NT2/D1 (cell line): Measurements from ENCODE around the gene TRIM37.

Experiments
- DNase-seq: peaks from one replicate; pipeline ENCODE4 v3.0.0-alpha.2; 2011; ENCODE audit warnings: low read depth, low spot score
- H3K27me3 ChIP-seq: 2 replicates; pipeline ENCODE4 v1.6.0; 2011; ENCODE audit warnings: mild to moderate bottlenecking; ENCODE audit not compliant: insufficient read length, insufficient read depth
- H3K36me3 ChIP-seq: 2 replicates; pipeline ENCODE4 v1.6.1; 2011; ENCODE audit warnings: mild to moderate bottlenecking, low read length, mixed read lengths; ENCODE audit not compliant: insufficient read depth, insufficient read length
- H3K4me1 ChIP-seq: 2 replicates; pipeline ENCODE4 v1.5.1; 2011; ENCODE audit not compliant: insufficient read depth, insufficient read length
- H3K4me3 ChIP-seq: 2 replicates; pipeline ENCODE4 v1.5.1; 2011; ENCODE audit warnings: low read depth; ENCODE audit not compliant: insufficient read length
- H3K9ac ChIP-seq: 2 replicates; pipeline ENCODE4 v1.6.0; 2011; ENCODE audit warnings: low read depth; ENCODE audit not compliant: insufficient read length
- H3K9me3 ChIP-seq: 2 replicates; pipeline ENCODE4 v1.5.1; 2011; ENCODE audit warnings: mild to moderate bottlenecking, low read length; ENCODE audit not compliant: insufficient read depth
- SUZ12 ChIP-seq: IDR thresholded peaks from 2 replicates; pipeline ENCODE4 v1.6.1; 2011; ENCODE audit not compliant: insufficient read length, insufficient read depth; ENCODE audit errors: extremely low read depth
- YY1 ChIP-seq: IDR thresholded peaks from 2 replicates; pipeline ENCODE4 v1.6.1; 2011; ENCODE audit not compliant: insufficient read length, insufficient read depth
- ZNF274 ChIP-seq: IDR thresholded peaks from 2 replicates; pipeline ENCODE4 v1.6.1; 2011; ENCODE audit warnings: mild to moderate bottlenecking, low read depth, low read length

Gene TRIM37

DNA sequence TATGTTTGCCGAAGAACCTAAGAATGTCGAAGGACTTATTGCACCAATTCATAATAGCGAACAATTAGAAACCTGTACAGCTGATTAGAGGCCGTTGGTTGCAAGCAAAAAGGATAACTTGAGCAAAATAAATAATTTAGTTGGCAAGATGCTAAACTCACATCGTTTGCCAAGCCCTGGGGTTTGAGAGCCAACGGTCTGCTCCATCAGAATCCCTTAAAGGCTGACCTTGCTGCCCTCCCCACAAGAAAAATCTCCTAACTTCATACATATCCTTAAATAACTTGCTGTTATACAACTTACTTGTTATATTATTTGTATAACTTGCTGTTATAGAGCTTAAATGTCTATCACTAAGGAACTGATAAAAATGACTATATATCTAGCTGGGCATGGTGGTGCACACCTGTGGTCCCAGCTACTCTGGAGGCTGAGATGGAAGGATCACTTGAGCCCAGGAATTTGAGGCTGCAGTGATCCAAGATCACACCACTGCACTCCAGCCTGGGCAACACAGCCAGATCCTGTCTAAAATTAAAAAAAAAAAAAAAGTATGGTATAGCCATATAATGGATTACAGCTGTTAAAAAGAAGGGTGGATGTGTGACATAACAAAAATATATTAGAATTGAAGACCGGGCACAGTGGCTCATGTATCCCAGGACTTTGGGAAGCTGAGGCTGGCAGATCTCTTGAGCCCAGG is 1.9 kb upstream of the TRIM37 start:
- no peak for TF ChIP-seq ZNF274
- no peak for TF ChIP-seq YY1
- TF ChIP-seq SUZ12, result no peak
- peaks cover 34% of the 10 kb centered on the region for H3K36me3 ChIP-seq
- no peaks in the 10 kb centered on the region for H3K27me3 ChIP-seq
- no peak for DNase-seq
- no peaks in the 10 kb centered on the region for H3K4me1 ChIP-seq
- H3K9ac ChIP-seq, result no peak overlapping the region
- H3K4me3 ChIP-seq, result no peak overlapping the region
- H3K9me3 ChIP-seq, result no peaks in the 10 kb centered on the region

DNA sequence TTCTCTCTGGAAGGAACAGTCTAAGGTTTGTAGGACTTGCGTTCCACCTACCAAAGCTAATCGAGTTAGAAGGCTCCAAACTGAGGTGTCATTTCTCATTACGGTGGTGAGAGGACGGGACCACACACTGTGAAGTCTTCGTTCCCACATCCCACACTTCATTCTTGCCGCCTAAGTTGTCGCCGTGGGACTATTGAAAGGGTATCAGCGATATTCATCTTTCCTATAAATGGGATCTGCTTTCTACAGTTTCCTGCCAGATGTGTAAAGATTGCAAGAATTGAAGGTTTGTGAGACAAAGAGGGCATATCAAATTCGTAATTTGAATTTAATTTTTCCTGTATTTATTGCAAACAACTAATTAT is 608 bp upstream of the TRIM37 start:
- H3K27me3 ChIP-seq, result no peaks in the 10 kb centered on the region
- peak overlapping the region; percentile 68 for H3K9ac ChIP-seq
- no peaks in the 10 kb centered on the region for H3K4me1 ChIP-seq
- peaks cover 28% of the 10 kb centered on the region for H3K36me3 ChIP-seq
- peak overlapping the region; percentile 91 for H3K4me3 ChIP-seq
- no peak for TF ChIP-seq YY1
- no peak for TF ChIP-seq ZNF274
- TF ChIP-seq SUZ12, result no peak
- no peak for DNase-seq
- H3K9me3 ChIP-seq, result no peaks in the 10 kb centered on the region

DNA sequence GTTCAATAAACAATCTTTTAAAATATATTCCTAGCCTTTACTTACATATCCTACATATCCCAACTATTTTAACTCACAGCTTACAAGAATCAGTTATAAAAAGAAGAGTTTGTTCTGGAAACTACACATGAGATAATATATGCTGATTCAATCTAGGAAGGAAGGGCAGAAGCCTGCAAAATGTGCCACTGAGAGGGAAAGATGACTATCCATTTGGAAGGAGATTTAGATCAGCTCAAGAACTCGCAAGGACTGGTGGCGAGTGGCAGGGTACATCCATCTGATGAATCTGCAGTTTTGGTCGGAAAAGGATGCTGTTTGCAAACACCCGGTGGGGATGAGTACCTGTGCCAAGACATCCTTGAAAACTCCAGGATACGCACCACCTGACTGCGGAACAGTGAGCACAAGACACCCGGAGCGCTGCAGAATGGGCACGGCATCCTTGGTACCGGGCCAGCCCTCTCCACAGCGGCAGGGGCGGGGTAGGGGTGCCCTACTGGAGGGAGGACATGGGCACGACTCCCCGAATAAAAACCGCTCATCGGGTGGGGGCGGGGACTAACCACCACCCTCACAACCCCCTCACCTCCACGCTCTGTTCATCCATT is 723 bp downstream of the TRIM37 start:
- Histone ChIP-seq H3K27me3 (no peaks in the 10 kb centered on the region), H3K36me3 (peaks cover 19% of the 10 kb centered on the region), H3K4me3 (peak overlapping the region; percentile 91), H3K9me3 (no peaks in the 10 kb centered on the region), H3K9ac (peak overlapping the region; percentile 82), H3K4me1 (no peaks in the 10 kb centered on the region)
- no peak for DNase-seq
- TF ChIP-seq SUZ12 (no peak), ZNF274 (no peak), YY1 (no peak)

DNA sequence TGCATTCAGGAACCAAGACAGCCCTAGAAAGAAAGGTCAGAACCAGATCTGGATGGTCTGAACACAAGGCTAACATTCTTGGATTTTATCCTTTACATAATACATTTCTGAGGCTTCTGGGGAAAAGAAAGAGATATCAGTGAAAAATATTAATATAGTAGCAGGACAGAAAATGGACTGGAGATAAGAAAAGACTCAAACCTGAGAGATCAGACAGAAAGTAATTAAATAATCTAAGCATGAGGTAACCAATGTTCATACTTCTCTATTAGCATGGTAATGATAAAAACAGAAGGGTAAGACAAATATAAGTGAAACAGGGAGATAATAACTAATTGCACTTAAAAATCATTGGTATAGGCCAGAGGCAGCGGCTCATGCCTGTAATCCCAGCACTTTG is 5.5 kb downstream of the TRIM37 start:
- TF ChIP-seq ZNF274 (no peak), YY1 (no peak), SUZ12 (no peak)
- Histone ChIP-seq H3K36me3 (peaks cover 33% of the 10 kb centered on the region), H3K4me1 (no peaks in the 10 kb centered on the region), H3K9me3 (no peaks in the 10 kb centered on the region), H3K27me3 (no peaks in the 10 kb centered on the region), H3K4me3 (no peak overlapping the region), H3K9ac (no peak overlapping the region)
- DNase-seq, result no peak

DNA sequence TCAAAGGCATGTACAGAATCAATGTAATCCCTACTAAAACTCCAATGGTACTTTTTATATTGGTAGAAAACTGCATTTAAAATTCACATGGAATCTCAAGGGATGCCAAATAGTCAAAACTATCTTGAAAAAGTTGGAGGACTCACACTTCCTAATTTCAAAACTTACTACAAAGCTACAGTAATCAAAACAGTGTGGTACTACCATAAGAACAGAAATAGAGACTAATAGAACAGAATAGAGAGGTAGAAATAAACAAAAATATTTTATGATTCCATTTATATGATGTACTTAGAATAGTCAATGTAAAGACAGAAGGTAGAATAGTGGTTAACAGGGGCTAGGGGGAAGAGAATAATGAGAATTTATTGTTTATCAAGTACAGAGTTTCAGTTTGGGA is 8.8 kb downstream of the TRIM37 start:
- no peaks in the 10 kb centered on the region for H3K9me3 ChIP-seq
- H3K9ac ChIP-seq, result no peak overlapping the region
- peaks cover 29% of the 10 kb centered on the region for H3K36me3 ChIP-seq
- DNase-seq, result no peak
- no peak overlapping the region for H3K4me3 ChIP-seq
- no peaks in the 10 kb centered on the region for H3K27me3 ChIP-seq
- no peaks in the 10 kb centered on the region for H3K4me1 ChIP-seq
- TF ChIP-seq YY1 (no peak), SUZ12 (no peak), ZNF274 (no peak)

DNA sequence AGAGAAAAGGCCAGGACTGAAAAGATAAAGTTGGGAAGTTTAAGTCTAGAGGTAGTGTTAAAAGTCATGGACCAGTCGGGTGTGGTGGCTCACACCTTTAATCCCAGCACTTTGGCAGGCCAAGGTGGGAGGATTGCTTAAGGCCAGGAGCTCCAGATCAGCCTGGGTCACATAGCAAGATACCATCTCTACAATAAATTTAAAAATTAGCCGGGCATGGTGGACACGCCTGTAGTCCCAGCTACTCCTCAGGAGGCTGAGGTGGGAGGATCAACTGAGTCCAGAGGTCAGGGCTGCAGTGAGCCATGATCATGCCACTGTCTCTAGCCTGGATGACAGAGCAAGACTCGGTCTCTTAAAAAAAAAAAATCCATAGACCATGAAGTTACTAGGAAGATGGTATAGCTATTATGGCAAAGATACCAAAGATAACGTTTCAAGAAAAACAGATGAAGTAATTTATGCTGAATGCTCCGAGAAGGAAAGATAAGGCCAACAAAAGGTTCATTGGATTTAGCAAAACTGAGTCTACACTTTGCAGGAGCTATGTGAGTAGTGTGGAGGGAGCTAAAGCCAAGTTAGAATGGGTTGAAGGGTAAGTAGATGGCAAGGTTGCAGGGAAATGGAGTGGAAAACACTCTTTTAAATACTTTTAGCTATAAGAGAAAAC is 11.7 kb downstream of the TRIM37 start:
- peaks cover 26% of the 10 kb centered on the region for H3K36me3 ChIP-seq

DNA sequence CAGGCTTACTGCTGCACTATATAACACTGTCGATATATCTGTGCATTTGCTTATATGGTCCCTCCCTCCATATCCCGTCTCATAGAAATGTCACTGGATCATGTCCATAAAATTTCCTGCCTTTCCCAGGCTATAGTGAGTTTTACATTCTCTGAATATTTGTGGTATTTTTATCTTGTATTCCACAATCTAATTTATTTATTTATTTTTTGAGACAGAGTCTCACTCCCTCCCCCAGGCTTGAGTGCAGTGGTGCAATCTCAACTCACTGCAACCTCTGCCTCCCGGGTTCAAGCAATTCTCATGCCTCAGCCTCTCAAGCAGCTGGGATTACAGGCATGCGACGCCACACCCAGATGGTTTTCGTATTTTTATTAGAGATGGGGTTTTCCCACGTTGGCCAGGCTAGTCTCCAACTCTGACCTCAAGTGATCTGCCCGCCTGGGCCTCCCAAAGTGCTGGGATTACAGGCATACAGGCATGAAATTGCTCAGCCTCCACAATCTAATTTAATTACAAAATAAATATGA is 12.9 kb downstream of the TRIM37 start:
- no peaks in the 10 kb centered on the region for H3K4me1 ChIP-seq
- DNase-seq, result no peak
- H3K27me3 ChIP-seq, result no peaks in the 10 kb centered on the region
- H3K9ac ChIP-seq, result no peak overlapping the region
- peaks cover 27% of the 10 kb centered on the region for H3K36me3 ChIP-seq
- no peak overlapping the region for H3K4me3 ChIP-seq
- no peak for TF ChIP-seq SUZ12
- TF ChIP-seq YY1, result no peak
- TF ChIP-seq ZNF274, result no peak
- no peaks in the 10 kb centered on the region for H3K9me3 ChIP-seq

More for the DNA sequence above, 11.7 kb downstream of the TRIM37 start:
- no peak overlapping the region for H3K4me3 ChIP-seq
- DNase-seq, result no peak
- no peak overlapping the region for H3K9ac ChIP-seq
- TF ChIP-seq ZNF274 (no peak), SUZ12 (no peak), YY1 (no peak)
- no peaks in the 10 kb centered on the region for H3K4me1 ChIP-seq
- no peaks in the 10 kb centered on the region for H3K27me3 ChIP-seq
- H3K9me3 ChIP-seq, result no peaks in the 10 kb centered on the region
